ENCODE results near the gene RNF152.
A peak's percentile ranks its signal among the peaks of the same experiment; 100 is the strongest.

The RNF152 gene

GRCh38 chr18:61894751-61895524 is 2.1 kb upstream of the RNF152 start:
- FAIRE-seq, result no peak
- DNase-seq (ENCODE audit: insufficient read length, low spot score), result no peak

- peak; percentile 21 for FAIRE-seq
- peak; percentile 67 for DNase-seq (ENCODE audit: insufficient read length, low spot score)
Measured at GRCh38 chr18:61893971-61894750, 1.4 kb upstream of the RNF152 start.

GRCh38 chr18:61893309-61893970 is 633 bp upstream of the RNF152 start:
- FAIRE-seq (no peak), DNase-seq (ENCODE audit: insufficient read length, low spot score) (no peak)

- FAIRE-seq, result no peak
- DNase-seq (ENCODE audit: insufficient read length, low spot score), result no peak
Measured at GRCh38 chr18:61891894-61892293, 913 bp downstream of the RNF152 start.

- no peak for FAIRE-seq
- no peak for DNase-seq (ENCODE audit: insufficient read length, low spot score)
Measured at GRCh38 chr18:61891271-61891670, 1.5 kb downstream of the RNF152 start.

GRCh38 chr18:61890344-61890743 is 2.5 kb downstream of the RNF152 start:
- FAIRE-seq (no peak), DNase-seq (ENCODE audit: insufficient read length, low spot score) (no peak)

- FAIRE-seq (no peak), DNase-seq (ENCODE audit: insufficient read length, low spot score) (no peak)
Measured at GRCh38 chr18:61889541-61889940, 3.3 kb downstream of the RNF152 start.

GRCh38 chr18:61888622-61889021 is 4.2 kb downstream of the RNF152 start:
- DNase-seq (ENCODE audit: insufficient read length, low spot score) (no peak), FAIRE-seq (no peak)

GRCh38 chr18:61887838-61888237 is 5.0 kb downstream of the RNF152 start:
- no peak for FAIRE-seq
- no peak for DNase-seq (ENCODE audit: insufficient read length, low spot score)

- DNase-seq (ENCODE audit: insufficient read length, low spot score) (no peak), FAIRE-seq (no peak)
Measured at GRCh38 chr18:61883547-61883946, 9.3 kb downstream of the RNF152 start.

GRCh38 chr18:61882296-61883004 is 10.4 kb downstream of the RNF152 start:
- DNase-seq (ENCODE audit: insufficient read length, low spot score) (no peak), FAIRE-seq (no peak)

- FAIRE-seq (no peak), DNase-seq (ENCODE audit: insufficient read length, low spot score) (no peak)
Measured at GRCh38 chr18:61876899-61877298, 15.9 kb downstream of the RNF152 start.

GRCh38 chr18:61870151-61870550 is 22.7 kb downstream of the RNF152 start:
- DNase-seq (ENCODE audit: insufficient read length, low spot score) (no peak), FAIRE-seq (no peak)

GRCh38 chr18:61869636-61870035 is 23.2 kb downstream of the RNF152 start:
- FAIRE-seq (no peak), DNase-seq (ENCODE audit: insufficient read length, low spot score) (no peak)

GRCh38 chr18:61865466-61866175 is 27.2 kb downstream of the RNF152 start:
- DNase-seq (ENCODE audit: insufficient read length, low spot score) (no peak), FAIRE-seq (no peak)

- DNase-seq (ENCODE audit: insufficient read length, low spot score), result no peak
- FAIRE-seq, result no peak
Measured at GRCh38 chr18:61861372-61861771, 31.4 kb downstream of the RNF152 start.

- DNase-seq (ENCODE audit: insufficient read length, low spot score) (no peak), FAIRE-seq (no peak)
Measured at GRCh38 chr18:61860302-61860701, 32.5 kb downstream of the RNF152 start.

- no peak for FAIRE-seq
- no peak for DNase-seq (ENCODE audit: insufficient read length, low spot score)
Measured at GRCh38 chr18:61859113-61859512, 33.7 kb downstream of the RNF152 start.

- no peak for DNase-seq (ENCODE audit: insufficient read length, low spot score)
- FAIRE-seq, result no peak
Measured at GRCh38 chr18:61856678-61857077, 36.1 kb downstream of the RNF152 start.

Data from GM19239 (cell line).